ENCODE results near the gene STK38. TPM values are rescaled to one million over a fixed set of nuclear protein-coding genes. Genes with fewer than 3 reads are reported as not detected.
A peak's percentile ranks its signal among the peaks of the same experiment; 100 is the strongest.

The STK38 gene
- total RNA-seq, 2 donors from 2014 or later, result 26.4 to 32.5 TPM

- Mint-ChIP-seq H3K9me3 (no peaks in the 10 kb centered on the region), H3K4me1 (ENCODE audit: low read depth in 2 of 2) (no peaks in the 10 kb centered on the region), H3K27ac (no peak overlapping the region), H3K4me3 (no peak overlapping the region), H3K27me3 (peaks cover 0 to 4% of the 10 kb centered on the region in 2 donors), H3K36me3 (no peaks in the 10 kb centered on the region)
- ATAC-seq, result no peak
- no peak for DNase-seq (ENCODE audit: low spot score)
Measured at GRCh38 chr6:36555750-36556252, 8.5 kb upstream of the STK38 start.

DNA sequence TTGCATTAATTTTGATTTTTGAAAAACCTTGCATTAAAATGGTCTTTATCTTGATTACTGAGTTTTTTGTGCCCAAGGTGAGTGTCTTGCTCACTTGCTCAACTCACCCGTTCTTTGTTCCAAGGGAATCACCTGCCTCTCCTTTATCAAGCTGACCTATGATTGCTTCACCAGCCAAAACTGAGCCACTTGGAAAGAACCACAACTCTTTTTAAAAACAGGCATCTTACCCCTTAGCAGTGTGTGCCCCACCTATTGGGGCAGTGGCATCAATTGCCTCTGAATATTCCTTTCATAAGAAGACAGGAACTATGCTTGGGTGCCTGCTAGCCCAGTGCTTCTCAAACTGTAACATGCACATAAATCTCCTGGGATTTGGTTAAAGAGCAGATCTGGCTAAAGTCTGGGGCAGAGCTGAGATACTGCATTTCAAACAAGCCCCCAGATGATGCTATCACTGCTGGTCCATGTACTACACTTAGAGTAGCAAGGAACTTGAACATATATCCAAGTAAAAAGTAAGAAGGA, 3.3 kb upstream of the STK38 start:
- Mint-ChIP-seq H3K27ac (no peak overlapping the region), H3K27me3 (no peaks in the 10 kb centered on the region), H3K4me3 (no peak overlapping the region), H3K4me1 (ENCODE audit: low read depth in 2 of 2) (peaks cover 28 to 29% of the 10 kb centered on the region in 2 donors), H3K9me3 (no peaks in the 10 kb centered on the region), H3K36me3 (no peaks in the 10 kb centered on the region)
- ATAC-seq (no peak), DNase-seq (ENCODE audit: low spot score) (no peak)

DNA sequence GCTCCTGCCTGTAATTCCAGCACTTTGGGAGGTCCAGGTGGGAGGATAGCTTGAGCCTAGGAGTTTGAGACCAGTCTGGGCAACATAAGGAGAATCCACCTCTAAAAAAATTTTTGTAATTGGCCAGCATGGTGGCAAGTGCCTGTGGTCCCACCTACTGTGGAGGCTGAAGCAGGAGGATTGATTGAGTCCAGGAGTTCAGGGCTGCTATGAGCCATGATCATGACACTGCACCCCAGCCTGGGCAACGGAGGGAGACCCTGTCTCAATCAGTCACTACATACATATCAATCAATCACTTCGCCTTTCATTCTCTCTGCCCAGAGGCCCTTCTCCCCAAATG, 1.1 kb upstream of the STK38 start:
- H3K4me1 Mint-ChIP-seq (ENCODE audit: low read depth in 2 of 2), result peaks cover 35 to 40% of the 10 kb centered on the region in 2 donors
- DNase-seq (ENCODE audit: low spot score), result no peak
- H3K27ac Mint-ChIP-seq, result peak overlapping the region; percentile 91 to 98
- no peaks in the 10 kb centered on the region for H3K27me3 Mint-ChIP-seq
- peak overlapping the region; percentile 28 for H3K4me3 Mint-ChIP-seq
- H3K36me3 Mint-ChIP-seq, result no peaks in the 10 kb centered on the region
- no peaks in the 10 kb centered on the region for H3K9me3 Mint-ChIP-seq
- ATAC-seq, result no peak

GRCh38 chr6:36547646-36548400, 544 bp upstream of the STK38 start:
- Mint-ChIP-seq H3K4me1 (ENCODE audit: low read depth in 2 of 2) (peaks cover 37 to 40% of the 10 kb centered on the region in 2 donors), H3K27ac (peak overlapping the region; percentile 91 to 98), H3K9me3 (no peaks in the 10 kb centered on the region), H3K27me3 (no peaks in the 10 kb centered on the region), H3K36me3 (no peaks in the 10 kb centered on the region), H3K4me3 (peak overlapping the region; percentile 95)
- ATAC-seq, result no peak
- DNase-seq (ENCODE audit: low spot score), result no peak

DNA sequence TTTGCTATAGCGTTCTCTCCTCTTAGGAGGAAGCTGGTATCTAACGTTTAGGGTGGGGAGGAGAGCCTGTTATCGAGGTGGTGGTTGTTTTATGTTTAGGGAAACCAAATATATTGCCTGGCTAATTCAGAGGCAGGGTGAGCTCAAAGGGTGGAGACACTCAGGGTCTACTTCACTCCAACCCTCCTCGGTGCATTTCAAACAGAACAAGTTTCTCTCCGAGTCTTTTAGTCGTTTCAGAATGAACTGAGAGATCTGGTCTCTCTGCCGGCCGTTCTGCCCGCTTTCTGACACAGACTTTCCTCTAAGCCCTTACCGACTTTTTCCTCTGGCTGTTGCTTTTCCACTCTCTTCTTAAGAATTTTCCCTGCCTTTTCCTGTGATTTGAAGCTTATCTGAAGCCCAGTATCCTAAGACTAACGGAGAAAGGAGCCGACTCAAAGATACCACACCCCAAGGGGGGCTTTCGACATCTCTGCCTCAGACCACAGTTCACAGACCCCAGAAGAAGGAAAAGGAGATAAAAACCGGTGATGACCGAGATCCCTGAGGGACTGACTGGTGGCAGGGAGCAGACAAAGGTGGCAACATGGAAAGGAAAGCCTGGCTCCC, 865 bp downstream of the STK38 start:
- DNase-seq (ENCODE audit: low spot score) (no peak), ATAC-seq (no peak)
- Mint-ChIP-seq H3K27me3 (no peaks in the 10 kb centered on the region), H3K27ac (peak overlapping the region; percentile 91 to 98), H3K9me3 (no peaks in the 10 kb centered on the region), H3K4me1 (ENCODE audit: low read depth in 2 of 2) (peaks cover 37 to 40% of the 10 kb centered on the region in 2 donors), H3K36me3 (no peaks in the 10 kb centered on the region), H3K4me3 (peak overlapping the region; percentile 95)

- H3K36me3 Mint-ChIP-seq, result no peaks in the 10 kb centered on the region
- H3K4me3 Mint-ChIP-seq, result peak overlapping the region; percentile 95
- H3K9me3 Mint-ChIP-seq, result no peaks in the 10 kb centered on the region
- no peak for DNase-seq (ENCODE audit: low spot score)
- ATAC-seq, result no peak
- H3K27me3 Mint-ChIP-seq, result no peaks in the 10 kb centered on the region
- peaks cover 37 to 40% of the 10 kb centered on the region in 2 donors for H3K4me1 Mint-ChIP-seq (ENCODE audit: low read depth in 2 of 2)
- H3K27ac Mint-ChIP-seq, result peak overlapping the region; percentile 91 to 98
Measured at GRCh38 chr6:36545767-36546307, 1.4 kb downstream of the STK38 start.

DNA sequence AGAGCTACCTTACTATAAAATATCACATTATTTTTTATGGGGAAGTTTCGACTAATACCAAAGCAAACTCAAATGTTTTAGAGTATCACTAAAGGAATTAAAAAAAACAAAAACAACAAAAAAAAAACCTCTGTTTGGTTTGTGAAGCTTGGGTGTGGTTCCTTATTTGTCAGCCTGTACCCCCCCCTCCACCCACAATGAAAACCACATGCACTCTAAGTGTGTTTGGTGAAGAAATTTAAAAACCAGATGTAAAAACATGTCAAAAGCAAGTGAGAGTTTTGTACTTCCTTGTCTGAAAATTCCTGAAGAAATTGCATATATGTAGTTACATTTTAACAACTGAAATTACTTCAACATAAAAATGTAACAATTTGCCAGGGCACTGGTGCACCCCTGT, 3.1 kb downstream of the STK38 start:
- Mint-ChIP-seq H3K4me3 (peak overlapping the region; percentile 86), H3K27me3 (no peaks in the 10 kb centered on the region), H3K27ac (peak overlapping the region; percentile 70 to 88), H3K36me3 (peaks cover 4% of the 10 kb centered on the region), H3K9me3 (no peaks in the 10 kb centered on the region), H3K4me1 (ENCODE audit: low read depth in 2 of 2) (peaks cover 44 to 48% of the 10 kb centered on the region in 2 donors)
- DNase-seq (ENCODE audit: low spot score) (no peak), ATAC-seq (no peak)

DNA sequence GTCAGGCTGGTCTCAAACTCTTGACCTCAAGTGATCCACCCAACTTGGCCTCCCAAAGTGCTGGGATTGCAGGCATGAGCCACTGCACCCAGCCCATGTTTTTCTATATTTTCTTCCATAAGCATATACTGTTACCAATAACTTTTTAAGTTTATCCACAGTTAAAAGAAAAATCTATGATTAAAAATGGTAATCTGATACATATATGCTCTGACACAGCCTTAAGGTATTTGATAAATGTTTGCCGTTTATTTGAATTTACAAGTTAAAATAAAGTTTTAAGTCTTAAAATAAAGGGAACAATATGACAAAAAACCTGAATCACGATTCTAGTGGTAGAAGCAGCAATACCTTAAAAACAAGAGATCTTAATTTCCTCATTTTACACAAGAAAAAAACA, 5.2 kb downstream of the STK38 start:
- no peak overlapping the region for H3K4me3 Mint-ChIP-seq
- H3K9me3 Mint-ChIP-seq, result no peaks in the 10 kb centered on the region
- H3K27ac Mint-ChIP-seq, result peak overlapping the region in 1 of 2 donors; percentile 72
- DNase-seq (ENCODE audit: low spot score), result no peak
- peaks cover 4% of the 10 kb centered on the region for H3K36me3 Mint-ChIP-seq
- H3K27me3 Mint-ChIP-seq, result no peaks in the 10 kb centered on the region
- peaks cover 32 to 33% of the 10 kb centered on the region in 2 donors for H3K4me1 Mint-ChIP-seq (ENCODE audit: low read depth in 2 of 2)
- ATAC-seq, result no peak

GRCh38 chr6:36539814-36540568, 7.3 kb downstream of the STK38 start:
- peaks cover 4% of the 10 kb centered on the region for H3K36me3 Mint-ChIP-seq
- peaks cover 27 to 31% of the 10 kb centered on the region in 2 donors for H3K4me1 Mint-ChIP-seq (ENCODE audit: low read depth in 2 of 2)
- H3K27me3 Mint-ChIP-seq, result no peaks in the 10 kb centered on the region
- ATAC-seq (peak; percentile 65 to 72), DNase-seq (ENCODE audit: low spot score) (no peak)
- no peaks in the 10 kb centered on the region for H3K9me3 Mint-ChIP-seq
- H3K4me3 Mint-ChIP-seq, result peak overlapping the region; percentile 5
- peak overlapping the region; percentile 54 to 72 for H3K27ac Mint-ChIP-seq

DNA sequence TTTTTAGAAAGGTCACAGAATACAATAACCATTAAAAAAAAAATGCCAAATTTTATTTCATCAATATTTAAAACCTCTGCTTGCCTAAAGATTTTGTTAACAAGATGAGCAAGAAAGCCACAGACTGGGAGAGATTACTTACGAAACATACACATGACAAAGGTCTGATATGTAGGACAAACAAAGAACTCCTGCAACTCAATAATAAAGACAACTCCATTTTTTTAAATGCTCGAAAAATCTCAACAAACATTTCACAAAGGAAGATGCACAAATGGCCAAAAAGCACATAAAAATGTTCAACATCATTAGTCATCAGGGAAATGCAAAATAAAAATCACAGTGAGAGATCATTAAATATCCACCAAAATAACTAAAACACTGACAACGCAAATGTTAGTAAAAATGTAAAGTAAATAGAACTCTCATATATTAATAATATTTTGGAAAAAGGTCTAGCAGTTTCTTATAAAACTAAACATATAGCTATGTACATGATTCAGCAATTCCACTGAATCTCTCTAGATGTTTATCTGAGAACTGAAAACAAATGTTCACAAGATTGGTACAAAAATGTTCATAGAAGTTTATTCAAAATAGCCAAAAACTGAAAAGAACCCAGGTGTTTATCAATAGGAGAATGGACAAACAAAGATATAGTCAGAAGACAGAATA, 10.3 kb downstream of the STK38 start:
- Mint-ChIP-seq H3K27me3 (no peaks in the 10 kb centered on the region), H3K36me3 (peaks cover 9% of the 10 kb centered on the region), H3K4me1 (ENCODE audit: low read depth in 2 of 2) (peaks cover 26 to 32% of the 10 kb centered on the region in 2 donors), H3K4me3 (no peak overlapping the region), H3K9me3 (no peaks in the 10 kb centered on the region), H3K27ac (peak overlapping the region in 1 of 2 donors; percentile 68)
- DNase-seq (ENCODE audit: low spot score) (no peak), ATAC-seq (no peak)

DNA sequence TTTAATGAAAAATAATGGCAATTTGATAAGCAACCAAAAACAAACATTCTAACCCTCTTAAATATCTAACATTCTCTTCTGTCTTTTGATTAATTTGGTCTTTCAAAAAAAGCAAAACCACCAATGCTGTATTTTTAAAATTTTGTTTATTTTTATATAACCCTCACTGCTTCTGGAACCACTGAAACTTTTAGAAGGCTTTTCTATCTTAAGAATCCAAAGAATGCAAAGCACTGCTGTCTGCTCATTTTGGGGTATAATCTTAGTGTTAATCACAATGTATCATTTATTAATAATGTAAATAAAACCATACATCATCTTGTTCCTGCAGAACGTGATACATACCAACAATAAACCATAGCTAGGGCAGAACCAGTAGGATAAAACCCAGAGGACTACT, 14.0 kb downstream of the STK38 start:
- Mint-ChIP-seq H3K9me3 (no peaks in the 10 kb centered on the region), H3K4me3 (no peak overlapping the region), H3K36me3 (peaks cover 5% of the 10 kb centered on the region), H3K27ac (peak overlapping the region in 1 of 2 donors; percentile 64), H3K4me1 (ENCODE audit: low read depth in 2 of 2) (peaks cover 30 to 39% of the 10 kb centered on the region in 2 donors), H3K27me3 (no peaks in the 10 kb centered on the region)
- DNase-seq (ENCODE audit: low spot score) (no peak), ATAC-seq (no peak)

GRCh38 chr6:36526066-36526465, 21.2 kb downstream of the STK38 start:
- no peaks in the 10 kb centered on the region for H3K9me3 Mint-ChIP-seq
- no peak overlapping the region for H3K4me3 Mint-ChIP-seq
- peaks cover 5% of the 10 kb centered on the region for H3K36me3 Mint-ChIP-seq
- ATAC-seq (no peak), DNase-seq (ENCODE audit: low spot score) (no peak)
- H3K27me3 Mint-ChIP-seq, result no peaks in the 10 kb centered on the region
- H3K27ac Mint-ChIP-seq, result peak overlapping the region in 1 of 2 donors; percentile 21
- H3K4me1 Mint-ChIP-seq (ENCODE audit: low read depth in 2 of 2), result peaks cover 24 to 29% of the 10 kb centered on the region in 2 donors

DNA sequence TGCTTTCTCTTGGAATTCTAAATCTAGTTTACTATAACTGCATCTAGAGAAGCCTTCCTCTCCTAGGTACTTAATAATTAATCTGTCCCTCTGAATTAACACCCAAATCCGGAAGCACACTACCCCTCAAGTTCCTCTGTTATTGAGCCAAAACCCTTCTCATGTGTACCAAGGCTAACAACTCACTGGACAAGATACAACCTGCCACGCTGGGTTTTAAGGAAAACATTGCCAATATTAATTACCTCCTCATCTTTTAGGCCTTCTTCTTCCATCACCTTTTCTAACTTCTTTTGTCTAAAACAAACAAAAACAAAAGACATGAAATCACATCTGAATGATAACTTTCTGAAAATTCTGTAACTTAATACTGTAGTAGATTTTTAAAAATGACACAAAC, 21.9 kb downstream of the STK38 start:
- no peak for ATAC-seq
- Mint-ChIP-seq H3K36me3 (peaks cover 5% of the 10 kb centered on the region), H3K4me1 (ENCODE audit: low read depth in 2 of 2) (peaks cover 24 to 29% of the 10 kb centered on the region in 2 donors), H3K27me3 (no peaks in the 10 kb centered on the region), H3K9me3 (no peaks in the 10 kb centered on the region), H3K4me3 (no peak overlapping the region), H3K27ac (peak overlapping the region in 1 of 2 donors; percentile 21)
- no peak for DNase-seq (ENCODE audit: low spot score)
